ENCODE measurements around the gene FNDC7.
A peak's percentile ranks its signal among the peaks of the same experiment; 100 is the strongest.
"Not testable (repeated sequence)": the region's sequence is repeated elsewhere in the genome, so short reads cannot be mapped to it uniquely, and the experiment has no call there.

The FNDC7 gene

DNA sequence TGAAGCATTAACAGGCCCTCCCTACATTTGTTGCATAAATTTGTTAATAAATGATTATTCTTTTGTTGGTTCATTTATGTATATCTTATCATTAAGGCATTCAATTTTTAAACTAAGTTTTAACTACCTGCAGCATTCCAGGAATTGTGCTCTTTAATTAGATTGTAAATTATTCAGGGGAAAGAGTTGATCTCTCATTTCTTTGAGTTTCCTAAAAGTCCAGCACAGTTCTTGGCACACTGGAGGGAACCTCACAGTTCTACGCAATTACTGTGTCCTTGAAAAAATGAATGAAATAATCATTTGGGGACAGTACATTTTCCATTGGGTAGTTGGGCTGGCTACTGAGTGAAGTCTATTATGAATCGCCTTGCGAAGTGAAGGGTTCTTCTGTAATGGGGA lies 33.3 kb downstream of the FNDC7 start:
- Histone ChIP-seq H3K9me3 (ENCODE audit: control insufficient read depth, insufficient read depth, low read length) (no peaks in the 10 kb centered on the region), H3K4me1 (ENCODE audit: insufficient read depth, low read length) (0 out of 2 replicates have a peak, but pooled peaks cover 5% of the 10 kb centered on the region), H3K36me3 (ENCODE audit: insufficient read depth, low read length) (no peaks in the 10 kb centered on the region), H3K9ac (ENCODE audit: low read depth, low read length) (no peak overlapping the region)

DNA sequence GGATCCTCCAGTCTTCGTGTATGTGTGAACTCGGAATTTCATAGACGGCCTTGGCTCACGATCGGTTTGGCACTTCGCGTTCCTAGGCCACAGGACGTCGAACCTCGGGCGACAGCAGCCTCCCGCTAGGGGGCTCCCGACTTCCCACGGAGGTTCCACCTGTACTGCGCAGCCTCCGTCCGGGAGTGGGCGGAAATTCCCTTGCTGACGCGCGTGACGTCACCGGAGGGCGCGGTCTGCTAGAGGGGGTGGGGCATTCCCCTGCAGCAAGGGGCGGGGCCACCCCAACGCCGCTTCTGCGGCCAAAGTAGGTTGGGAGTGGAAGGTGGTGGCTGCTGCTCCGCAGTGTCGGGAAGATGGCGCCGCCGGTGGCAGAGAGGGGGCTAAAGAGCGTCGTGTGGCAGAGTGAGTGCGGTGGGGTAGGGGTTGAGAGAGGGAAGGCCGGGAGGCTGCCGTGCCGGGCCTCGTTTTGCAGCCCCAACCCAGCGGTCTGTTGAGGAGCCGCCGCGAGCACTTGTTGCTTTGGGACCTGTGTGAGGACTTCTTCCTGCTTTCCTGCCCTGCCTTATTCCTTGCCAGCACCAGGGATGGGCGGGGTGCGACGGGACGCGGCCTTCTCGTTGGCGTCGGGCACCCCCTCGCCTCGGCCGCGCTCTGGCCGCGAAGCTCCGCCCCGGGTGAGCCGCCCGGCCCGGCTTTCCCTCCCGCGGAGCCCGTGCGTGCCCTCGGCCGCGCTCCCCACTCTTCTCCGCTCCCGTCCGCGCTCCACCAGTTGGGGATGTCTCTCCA lies 33.9 kb downstream of the FNDC7 start, which contains the start of gene STXBP3:
TSS of gene STXBP3 (plus strand) at position 293 of the 789 bp plus-strand sequence. CDS start at position 357, 64 bp downstream.
- Histone ChIP-seq H3K9ac (ENCODE audit: low read depth, low read length) (peak within 1 kb of the TSS; percentile 79), H3K4me1 (ENCODE audit: insufficient read depth, low read length) (no peaks in the 10 kb centered on the region), H3K9me3 (ENCODE audit: control insufficient read depth, insufficient read depth, low read length) (no peaks in the 10 kb centered on the region), H3K36me3 (ENCODE audit: insufficient read depth, low read length) (no peaks in the 10 kb centered on the region)

DNA sequence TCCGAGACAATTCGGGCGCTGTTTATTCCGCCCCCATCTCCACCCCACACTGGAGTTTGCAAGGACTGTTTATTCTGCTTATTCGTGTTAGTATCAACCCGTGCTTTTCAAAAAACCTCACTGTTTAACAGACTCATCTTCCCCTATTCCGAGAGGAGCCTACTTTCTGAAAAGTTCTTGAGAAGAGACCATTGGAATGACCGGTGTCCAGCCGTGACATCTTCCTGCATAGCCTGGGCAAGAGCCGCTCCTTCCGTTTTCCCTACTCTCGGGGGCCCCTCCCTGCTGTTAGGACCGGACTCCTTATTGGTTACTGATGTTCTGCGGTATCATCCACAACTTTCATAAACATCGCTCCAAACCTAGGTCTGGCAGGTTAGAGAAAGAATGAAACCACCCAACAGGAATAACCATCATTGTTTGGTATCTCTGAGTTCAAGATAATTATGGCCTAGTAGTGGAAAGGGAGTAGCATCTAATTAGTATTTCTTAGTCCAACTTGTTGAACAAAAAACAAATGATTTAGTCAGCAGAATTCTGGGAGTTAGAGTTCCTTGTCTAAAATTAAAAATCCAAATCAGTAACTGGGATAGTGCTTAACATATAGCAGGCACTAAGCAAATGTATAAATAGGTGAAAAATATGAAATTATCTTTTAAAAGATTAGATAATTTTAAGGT lies 34.6 kb downstream of the FNDC7 start:
- H3K4me1 ChIP-seq (ENCODE audit: insufficient read depth, low read length) = no peaks in the 10 kb centered on the region

DNA sequence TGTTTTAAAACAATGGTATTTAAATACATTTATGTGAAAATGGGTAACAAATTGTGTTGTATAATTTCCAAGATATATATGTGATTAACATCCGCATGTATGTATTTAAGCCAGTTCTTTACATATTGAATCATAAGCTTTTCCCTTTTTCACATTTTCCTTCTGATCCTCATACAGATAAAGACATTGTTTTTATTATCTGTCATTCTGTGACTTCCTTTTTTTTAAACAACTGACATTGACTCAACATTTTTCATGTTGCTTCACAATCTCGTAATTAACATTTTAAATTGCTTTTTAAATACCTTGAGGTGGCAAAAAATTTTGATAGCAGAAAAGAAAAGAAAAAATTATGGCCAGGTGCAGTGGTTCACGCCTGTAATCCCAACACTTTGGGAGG lies 35.2 kb downstream of the FNDC7 start:
- H3K36me3 ChIP-seq (ENCODE audit: insufficient read depth, low read length) = no peaks in the 10 kb centered on the region; the same call in 1 of the 2 replicates
- no peaks in the 10 kb centered on the region for H3K9me3 ChIP-seq (ENCODE audit: control insufficient read depth, insufficient read depth, low read length)
- no peak overlapping the region for H3K9ac ChIP-seq (ENCODE audit: low read depth, low read length)
- no peaks in the 10 kb centered on the region for H3K4me1 ChIP-seq (ENCODE audit: insufficient read depth, low read length)

More for the DNA sequence above, 34.6 kb downstream of the FNDC7 start:
- peak overlapping the region; percentile 79 for H3K9ac ChIP-seq (ENCODE audit: low read depth, low read length)
- H3K9me3 ChIP-seq (ENCODE audit: control insufficient read depth, insufficient read depth, low read length) = no peaks in the 10 kb centered on the region
- H3K36me3 ChIP-seq (ENCODE audit: insufficient read depth, low read length) = no peaks in the 10 kb centered on the region

DNA sequence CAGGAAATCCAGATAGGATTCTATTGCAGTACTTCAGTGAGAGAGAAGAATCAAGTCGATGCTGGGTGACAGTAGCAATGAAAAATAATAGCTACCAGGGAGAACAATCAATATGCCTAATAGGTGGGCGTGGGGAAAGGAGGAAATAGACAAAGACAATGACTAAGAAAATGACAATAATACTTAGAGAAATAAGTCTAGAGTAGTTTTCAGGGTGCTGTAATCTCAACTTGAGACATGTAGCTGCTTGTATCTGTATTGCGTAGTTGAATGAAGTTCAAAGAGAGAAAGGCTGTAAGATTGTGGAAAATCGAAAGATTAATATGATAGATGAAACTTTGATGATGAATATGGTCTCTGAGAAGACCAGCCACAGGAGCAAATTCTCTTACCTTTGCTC lies 36.4 kb downstream of the FNDC7 start:
- no peaks in the 10 kb centered on the region for H3K4me1 ChIP-seq (ENCODE audit: insufficient read depth, low read length)
- no peak overlapping the region for H3K9ac ChIP-seq (ENCODE audit: low read depth, low read length)
- no peaks in the 10 kb centered on the region for H3K9me3 ChIP-seq (ENCODE audit: control insufficient read depth, insufficient read depth, low read length)
- H3K36me3 ChIP-seq (ENCODE audit: insufficient read depth, low read length) = no peaks in the 10 kb centered on the region; the same call in 1 of the 2 replicates

DNA sequence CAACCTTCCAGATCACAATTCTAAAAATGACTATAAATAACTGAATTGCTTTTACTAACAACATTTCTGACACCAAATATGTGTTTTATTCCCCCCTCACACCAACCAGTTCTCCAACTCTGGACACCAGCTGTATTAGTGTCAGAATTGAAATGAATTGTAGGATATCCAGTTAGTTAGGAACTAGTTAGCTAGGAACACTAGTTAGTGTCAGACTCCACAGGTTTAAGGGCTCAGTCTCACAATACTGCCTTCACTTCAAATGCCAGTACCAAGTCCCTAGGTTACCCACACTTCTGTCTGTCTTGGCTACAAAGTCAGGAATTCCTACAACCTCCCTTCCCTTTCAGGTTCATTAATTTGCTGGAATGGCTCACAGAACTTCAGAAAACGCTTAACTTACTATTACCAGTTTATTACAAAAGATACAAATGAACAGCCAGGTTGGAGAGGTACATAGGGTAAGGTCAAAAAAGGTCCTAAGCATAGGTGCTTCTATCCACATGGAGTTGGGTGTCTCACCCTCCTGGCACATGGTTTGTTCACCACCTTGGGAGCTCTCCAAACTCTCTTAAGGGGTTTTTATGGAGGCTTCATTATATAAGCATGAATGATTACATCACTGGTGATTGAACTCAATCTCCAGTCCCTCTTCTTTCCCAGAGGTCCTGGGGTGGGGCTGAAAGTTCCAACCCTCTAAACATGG lies 37.9 kb downstream of the FNDC7 start:
- no peak overlapping the region for H3K9ac ChIP-seq (ENCODE audit: low read depth, low read length)
- H3K36me3 ChIP-seq (ENCODE audit: insufficient read depth, low read length) = no peaks in the 10 kb centered on the region; the same call in 1 of the 2 replicates
- no peaks in the 10 kb centered on the region for H3K4me1 ChIP-seq (ENCODE audit: insufficient read depth, low read length)
- no peaks in the 10 kb centered on the region for H3K9me3 ChIP-seq (ENCODE audit: control insufficient read depth, insufficient read depth, low read length)

DNA sequence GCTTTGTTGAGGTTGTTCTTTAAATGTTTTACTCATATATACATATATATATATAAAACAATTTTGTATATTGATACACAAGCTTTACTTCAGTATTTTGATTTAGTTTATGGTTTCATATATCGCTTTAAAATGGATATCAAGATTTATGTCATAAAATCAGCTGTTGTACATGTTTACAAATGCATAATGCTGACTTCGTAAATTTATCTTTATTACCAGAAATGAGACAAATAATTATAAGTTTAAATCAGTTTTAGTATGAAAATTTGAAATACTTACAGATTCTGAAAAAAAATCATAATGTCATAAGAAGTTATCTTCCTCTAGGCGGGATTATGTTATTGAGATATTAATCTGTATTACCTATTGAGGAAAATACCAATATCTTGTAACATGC lies 40.7 kb downstream of the FNDC7 start:
- Histone ChIP-seq H3K9me3 (ENCODE audit: control insufficient read depth, insufficient read depth, low read length) (no peaks in the 10 kb centered on the region), H3K4me1 (ENCODE audit: insufficient read depth, low read length) (no peaks in the 10 kb centered on the region), H3K36me3 (ENCODE audit: insufficient read depth, low read length) (no peaks in the 10 kb centered on the region; the same call in 1 of the 2 replicates), H3K9ac (ENCODE audit: low read depth, low read length) (no peak overlapping the region)

DNA sequence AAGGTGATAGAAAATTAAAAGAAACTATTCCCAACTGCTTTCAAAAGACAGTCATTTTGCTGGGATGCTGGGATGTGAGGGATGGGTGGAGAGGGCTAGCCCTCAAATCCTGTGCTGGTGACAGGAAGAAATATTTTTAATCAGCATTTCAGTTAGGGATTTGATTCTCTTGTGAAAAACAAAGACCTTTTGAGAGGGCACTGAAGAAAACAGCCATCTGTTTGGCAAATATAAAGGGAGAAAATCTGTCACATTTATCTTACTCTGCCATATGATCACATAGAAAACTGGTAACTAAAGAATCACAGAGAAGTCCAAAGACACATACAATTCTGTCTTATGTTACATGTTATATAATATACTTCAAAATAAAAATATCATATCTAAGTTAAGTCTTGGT lies 46.1 kb downstream of the FNDC7 start:
- no peaks in the 10 kb centered on the region for H3K9me3 ChIP-seq (ENCODE audit: control insufficient read depth, insufficient read depth, low read length)
- H3K36me3 ChIP-seq (ENCODE audit: insufficient read depth, low read length) = no peaks in the 10 kb centered on the region; the same call in 1 of the 2 replicates
- H3K9ac ChIP-seq (ENCODE audit: low read depth, low read length) = no peak overlapping the region
- no peaks in the 10 kb centered on the region for H3K4me1 ChIP-seq (ENCODE audit: insufficient read depth, low read length)

DNA sequence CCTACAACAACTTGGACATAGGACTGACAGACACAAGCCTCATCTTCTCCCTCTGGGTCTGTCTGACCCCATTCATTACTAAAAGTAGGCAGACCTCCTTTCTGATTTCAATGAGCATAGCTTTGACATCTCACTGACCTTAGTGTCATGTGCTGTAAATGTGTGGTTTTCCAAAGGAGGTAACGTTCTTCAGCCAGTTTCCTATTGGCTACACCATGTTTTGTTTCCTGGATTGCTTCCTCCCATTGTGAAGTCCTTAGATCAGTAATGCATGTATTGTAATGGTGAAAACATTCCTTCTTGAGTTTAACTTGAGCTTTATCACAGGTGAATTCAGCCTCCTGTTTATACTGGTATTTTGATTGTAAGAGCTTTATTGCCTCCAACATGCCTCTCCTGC lies 54.4 kb downstream of the FNDC7 start:
- Histone ChIP-seq H3K4me1 (ENCODE audit: insufficient read depth, low read length) (no peaks in the 10 kb centered on the region), H3K36me3 (ENCODE audit: insufficient read depth, low read length) (peaks cover 4% of the 10 kb centered on the region; the same call in 1 of the 2 replicates), H3K9ac (ENCODE audit: low read depth, low read length) (no peak overlapping the region), H3K9me3 (ENCODE audit: control insufficient read depth, insufficient read depth, low read length) (no peaks in the 10 kb centered on the region)

DNA sequence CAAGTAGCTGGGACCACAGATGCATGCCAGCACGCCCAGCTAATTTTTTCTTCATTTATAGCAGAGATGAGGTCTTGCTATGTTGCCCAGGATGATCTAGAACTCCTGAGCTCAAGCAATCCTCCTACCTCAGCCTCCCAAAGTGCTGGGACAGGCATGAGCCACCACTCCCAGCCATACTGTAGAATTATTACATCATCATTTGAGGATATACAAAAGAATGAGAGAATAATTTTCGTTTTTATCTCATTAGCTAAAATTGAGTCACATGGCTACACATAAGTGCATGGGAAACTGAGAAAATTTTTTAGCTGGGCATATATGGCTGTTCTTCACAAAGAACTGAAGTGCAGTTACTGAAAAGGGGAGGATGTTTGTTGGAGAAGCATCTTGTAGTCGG lies 55.0 kb downstream of the FNDC7 start:
- no peaks in the 10 kb centered on the region for H3K9me3 ChIP-seq (ENCODE audit: control insufficient read depth, insufficient read depth, low read length)
- H3K9ac ChIP-seq (ENCODE audit: low read depth, low read length) = no peak overlapping the region
- peaks cover 4% of the 10 kb centered on the region; the same call in 1 of the 2 replicates for H3K36me3 ChIP-seq (ENCODE audit: insufficient read depth, low read length)
- H3K4me1 ChIP-seq (ENCODE audit: insufficient read depth, low read length) = no peaks in the 10 kb centered on the region

DNA sequence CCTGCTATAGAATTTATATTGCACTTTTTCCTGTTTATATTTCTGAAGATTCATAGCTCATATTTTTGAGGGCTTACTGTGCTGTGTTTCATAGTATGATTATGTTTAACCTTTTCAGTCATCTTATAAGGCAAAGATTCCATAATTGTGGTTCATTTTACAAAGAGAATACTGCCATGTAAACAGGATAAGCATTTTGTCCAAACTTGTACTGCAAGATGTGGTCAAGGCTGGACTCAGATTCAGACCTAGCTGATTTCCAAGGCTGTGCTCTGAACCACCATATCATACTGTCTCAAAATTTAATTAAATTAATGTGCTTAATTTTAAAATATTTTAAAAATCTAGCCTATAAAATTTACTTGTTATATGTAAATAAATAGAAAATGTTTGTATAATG lies 65.1 kb downstream of the FNDC7 start:
- Histone ChIP-seq H3K4me1 (ENCODE audit: insufficient read depth, low read length) (no peaks in the 10 kb centered on the region), H3K9ac (ENCODE audit: low read depth, low read length) (no peak overlapping the region), H3K9me3 (ENCODE audit: control insufficient read depth, insufficient read depth, low read length) (no peaks in the 10 kb centered on the region; the same call in 1 of the 2 replicates), H3K36me3 (ENCODE audit: insufficient read depth, low read length) (peaks cover 15% of the 10 kb centered on the region; the same call in 1 of the 2 replicates)

DNA sequence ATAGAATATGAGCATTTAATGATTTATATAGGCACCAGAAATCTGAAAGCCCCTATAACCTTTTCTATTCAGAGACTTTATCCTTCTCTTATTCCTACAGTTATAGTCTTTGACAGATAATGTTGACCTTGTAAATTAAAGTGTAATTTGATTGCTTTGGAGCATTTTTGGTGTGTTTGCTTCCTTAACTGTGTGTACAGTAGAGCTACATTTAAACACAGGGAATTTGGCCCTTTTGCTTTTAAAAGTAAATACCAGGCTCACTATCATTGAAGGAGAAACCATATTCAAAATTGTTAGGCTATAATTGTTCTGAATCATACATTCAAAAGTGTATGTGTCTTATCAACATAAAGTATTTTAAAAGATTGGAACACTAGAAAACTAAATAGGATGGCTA lies 66.7 kb downstream of the FNDC7 start:
- Histone ChIP-seq H3K9ac (ENCODE audit: low read depth, low read length) (no peak overlapping the region), H3K9me3 (ENCODE audit: control insufficient read depth, insufficient read depth, low read length) (peaks cover 5% of the 10 kb centered on the region; the same call in 1 of the 2 replicates), H3K4me1 (ENCODE audit: insufficient read depth, low read length) (no peaks in the 10 kb centered on the region), H3K36me3 (ENCODE audit: insufficient read depth, low read length) (peaks cover 14% of the 10 kb centered on the region; the same call in 1 of the 2 replicates)

DNA sequence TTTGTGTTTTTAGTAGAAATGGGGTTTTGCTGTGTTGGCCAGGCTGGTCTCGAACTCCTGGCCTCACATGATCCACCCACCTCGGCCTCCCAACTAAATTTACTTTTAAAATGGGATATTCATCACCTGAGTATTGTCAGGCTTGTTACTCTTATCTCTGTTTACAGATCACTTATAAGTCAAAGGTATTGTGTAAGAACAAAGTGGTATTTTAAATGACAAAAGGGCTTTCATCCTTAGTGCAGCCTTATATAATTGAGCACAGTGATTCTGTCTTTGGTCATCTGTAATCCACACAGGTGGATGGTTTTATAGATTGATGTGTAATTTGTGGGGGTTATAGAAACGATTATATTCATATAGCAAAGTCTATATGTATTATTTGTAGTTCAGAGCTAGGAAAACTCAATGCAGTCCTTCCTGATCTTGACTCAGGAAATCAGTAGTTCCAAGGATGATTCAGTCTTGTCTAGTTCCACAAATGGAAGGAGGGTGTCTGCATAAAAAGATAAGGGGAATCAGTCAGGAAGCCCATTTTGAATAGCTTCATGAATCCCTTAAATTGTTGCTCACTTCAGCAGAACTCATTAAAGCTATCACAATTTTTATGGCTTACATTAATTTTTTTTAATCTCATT lies 68.3 kb downstream of the FNDC7 start:
- no peak overlapping the region for H3K9ac ChIP-seq (ENCODE audit: low read depth, low read length)
- H3K36me3 ChIP-seq (ENCODE audit: insufficient read depth, low read length) = peaks cover 20% of the 10 kb centered on the region; the same call in 1 of the 2 replicates
- no peaks in the 10 kb centered on the region for H3K4me1 ChIP-seq (ENCODE audit: insufficient read depth, low read length)
- H3K9me3 ChIP-seq (ENCODE audit: control insufficient read depth, insufficient read depth, low read length) = peaks cover 12% of the 10 kb centered on the region

DNA sequence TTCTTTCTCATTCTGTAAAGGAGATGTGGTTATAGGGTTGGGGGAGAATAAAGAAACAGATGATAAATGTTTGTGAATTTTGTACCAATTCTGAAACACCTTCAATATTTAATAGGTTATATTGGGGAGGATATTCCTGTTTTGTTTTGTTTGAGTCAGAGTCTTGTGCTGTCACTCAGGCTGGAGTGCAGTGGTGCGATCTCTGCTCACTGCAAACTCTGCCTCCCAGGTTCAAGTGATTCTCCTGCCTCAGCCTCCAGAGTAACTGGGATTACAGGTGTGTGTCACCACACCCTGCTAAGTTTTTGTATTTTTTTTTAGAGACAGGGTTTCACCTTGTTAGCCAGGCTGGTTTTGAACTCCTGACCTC lies 68.9 kb downstream of the FNDC7 start:
- H3K9me3 ChIP-seq (ENCODE audit: control insufficient read depth, insufficient read depth, low read length) = peaks cover 17% of the 10 kb centered on the region
- H3K9ac ChIP-seq (ENCODE audit: low read depth, low read length); H3K4me1 ChIP-seq (ENCODE audit: insufficient read depth, low read length): not testable (repeated sequence)
- peaks cover 25% of the 10 kb centered on the region; the same call in 1 of the 2 replicates for H3K36me3 ChIP-seq (ENCODE audit: insufficient read depth, low read length)
